AML-193 (cell line): ENCODE data around the gene GNAT2.

Experiments used
- DNase-seq, 2 experiments: peaks; one replicate each; lab custom pipeline; 2025; lab: John Stamatoyannopoulos, UW

GNAT2 gene

GRCh38 chr1:109641861-109642260 is 22.4 kb upstream of the GNAT2 start:
- no peak for DNase-seq

GRCh38 chr1:109641078-109641740 is 21.8 kb upstream of the GNAT2 start:
- no peak for DNase-seq

- peak; percentile 52 to 64 for DNase-seq
Observed at GRCh38 chr1:109640285-109640865, 21.0 kb upstream of the GNAT2 start.

GRCh38 chr1:109639841-109640184 is 20.4 kb upstream of the GNAT2 start:
- no peak for DNase-seq

- no peak for DNase-seq
Observed at GRCh38 chr1:109639063-109639840, 19.8 kb upstream of the GNAT2 start.

GRCh38 chr1:109637446-109637845 is 18.0 kb upstream of the GNAT2 start:
- DNase-seq = no peak

GRCh38 chr1:109636201-109636952 is 17.0 kb upstream of the GNAT2 start:
- no peak for DNase-seq

- DNase-seq = no peak
Observed at GRCh38 chr1:109635862-109636200, 16.4 kb upstream of the GNAT2 start.

- DNase-seq = no peak
Observed at GRCh38 chr1:109634771-109635750, 15.6 kb upstream of the GNAT2 start.

GRCh38 chr1:109634292-109634691 is 14.9 kb upstream of the GNAT2 start:
- DNase-seq = no peak

GRCh38 chr1:109632671-109633346 is 13.4 kb upstream of the GNAT2 start:
- no peak for DNase-seq

- no peak for DNase-seq
Observed at GRCh38 chr1:109631513-109632505, 12.4 kb upstream of the GNAT2 start.

GRCh38 chr1:109630898-109631512 is 11.6 kb upstream of the GNAT2 start:
- no peak for DNase-seq

- no peak for DNase-seq
Observed at GRCh38 chr1:109630081-109630897, 10.9 kb upstream of the GNAT2 start.

GRCh38 chr1:109629372-109630030 is 10.1 kb upstream of the GNAT2 start:
- no peak for DNase-seq

- DNase-seq = no peak
Observed at GRCh38 chr1:109628540-109629321, 9.3 kb upstream of the GNAT2 start.
